Mesothelial cell of epicardium (in vitro differentiated cells): ENCODE measurements around the gene MYO16. TPM values are rescaled to one million over a fixed set of nuclear protein-coding genes. Genes with fewer than 3 reads are reported as not detected.

ENCODE experiments used
- DNase-seq, 2 experiments: peaks; one replicate each; pipeline ENCODE4 v3.0.0; 2021; ENCODE audit warnings: low spot score in 2 of 2; ENCODE audit not compliant: unreplicated experiment in 2 of 2
- H3K27ac Mint-ChIP-seq: 2 replicates; pipeline ENCODE4 v1.8.0; 2021; ENCODE audit warnings: mixed read lengths
- H3K27me3 Mint-ChIP-seq: 2 replicates; pipeline ENCODE4 v1.8.0; 2021; ENCODE audit warnings: low read depth, mixed read lengths
- H3K36me3 Mint-ChIP-seq: 2 replicates; pipeline ENCODE4 v1.8.0; 2021; ENCODE audit warnings: mixed read lengths
- H3K4me1 Mint-ChIP-seq: 2 replicates; pipeline ENCODE4 v1.8.0; 2021; ENCODE audit warnings: mixed read lengths
- H3K4me3 Mint-ChIP-seq: 2 replicates; pipeline ENCODE4 v1.8.0; 2021; ENCODE audit warnings: mild to moderate bottlenecking, moderate library complexity, mixed read lengths
- H3K9me3 Mint-ChIP-seq: 2 replicates; pipeline ENCODE4 v1.8.0; 2021; ENCODE audit warnings: mixed read lengths
- CTCF ChIP-seq: fragments of 200-600 bp; sonication (generic); IDR thresholded peaks from one replicate; pipeline ENCODE4 v1.5.0; 2021; ENCODE audit warnings: antibody characterized with exemption; ENCODE audit not compliant: unreplicated experiment
- total RNA-seq: library from RNA; stranded (reverse); gene quantifications from 3 replicates; pipeline ENCODE4 v1.2.1, GENCODE V29; 2021

MYO16 gene
- total RNA-seq, 1 donor from 2014 or later, result 0.07 TPM

DNA sequence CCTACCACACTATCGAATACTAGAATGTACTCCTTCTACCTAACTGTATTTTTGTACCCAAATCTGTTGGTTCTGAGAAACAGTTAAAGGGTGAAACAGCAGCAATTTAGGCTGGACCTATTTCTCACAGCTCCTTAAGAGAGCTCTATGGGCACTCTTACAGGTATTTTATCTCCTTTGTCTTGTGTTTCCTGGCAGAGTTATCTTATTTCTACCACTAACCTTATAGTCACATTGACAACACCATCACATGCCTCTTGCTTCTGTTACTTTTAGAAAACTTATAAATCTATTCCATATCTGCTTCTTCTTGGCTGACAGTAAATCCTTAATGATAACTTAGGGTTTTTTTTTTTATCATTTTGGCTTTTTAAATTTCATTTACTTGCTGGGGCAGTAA lies 130.7 kb downstream of the MYO16 start:
- H3K9me3 Mint-ChIP-seq, result peaks cover 5% of the 10 kb centered on the region
- no peaks in the 10 kb centered on the region for H3K36me3 Mint-ChIP-seq
- no peak for DNase-seq

GRCh38 chr13:108760541-108760940 lies 131.1 kb downstream of the MYO16 start:
- DNase-seq, result no peak
- H3K4me1 Mint-ChIP-seq, result no peaks in the 10 kb centered on the region
- no peak for TF ChIP-seq CTCF
- H3K27ac Mint-ChIP-seq, result no peak overlapping the region
- no peaks in the 10 kb centered on the region for H3K36me3 Mint-ChIP-seq
- H3K4me3 Mint-ChIP-seq, result no peak overlapping the region
- H3K9me3 Mint-ChIP-seq, result peaks cover 5% of the 10 kb centered on the region
- H3K27me3 Mint-ChIP-seq, result no peaks in the 10 kb centered on the region

More for the DNA sequence above, 130.7 kb downstream of the MYO16 start:
- TF ChIP-seq CTCF, result no peak
- Mint-ChIP-seq H3K4me1 (peaks cover under 1% of the 10 kb centered on the region), H3K4me3 (no peak overlapping the region), H3K27ac (no peak overlapping the region), H3K27me3 (no peaks in the 10 kb centered on the region)

DNA sequence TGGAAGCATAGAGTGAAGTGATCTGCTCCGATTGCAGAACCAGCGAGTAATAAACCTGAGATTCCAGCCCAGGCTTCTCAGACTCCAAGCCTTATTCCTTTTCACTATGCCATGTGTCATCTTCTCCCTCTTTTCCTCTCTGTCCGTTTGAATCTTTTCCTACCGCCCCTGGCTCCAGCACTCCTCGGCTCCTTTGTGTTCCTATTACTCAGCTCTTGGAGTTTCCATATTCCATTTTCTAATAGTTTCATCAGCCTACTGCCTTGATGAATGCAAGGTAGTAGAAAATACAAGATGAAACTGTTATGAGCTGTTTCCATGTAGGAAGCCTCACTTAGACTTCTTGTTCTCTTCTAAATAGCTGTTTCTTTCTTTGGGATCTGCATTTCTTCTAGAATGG lies 138.6 kb downstream of the MYO16 start:
- DNase-seq, result no peak
- H3K27ac Mint-ChIP-seq, result no peak overlapping the region
- TF ChIP-seq CTCF, result no peak
- peaks cover 7% of the 10 kb centered on the region for H3K4me1 Mint-ChIP-seq
- H3K4me3 Mint-ChIP-seq, result no peak overlapping the region
- no peaks in the 10 kb centered on the region for H3K36me3 Mint-ChIP-seq
- no peaks in the 10 kb centered on the region for H3K9me3 Mint-ChIP-seq
- H3K27me3 Mint-ChIP-seq, result no peaks in the 10 kb centered on the region

GRCh38 chr13:108769213-108770070 lies 140.0 kb downstream of the MYO16 start:
- Mint-ChIP-seq H3K27me3 (no peaks in the 10 kb centered on the region), H3K4me1 (peaks cover 7% of the 10 kb centered on the region), H3K9me3 (no peaks in the 10 kb centered on the region), H3K4me3 (no peak overlapping the region), H3K36me3 (no peaks in the 10 kb centered on the region), H3K27ac (no peak overlapping the region)
- TF ChIP-seq CTCF, result no peak
- no peak for DNase-seq

- TF ChIP-seq CTCF, result no peak
These were observed 146.2 kb downstream of the MYO16 start for GRCh38 chr13:108775597-108775996.

More at GRCh38 chr13:108775597-108775996, 146.2 kb downstream of the MYO16 start:
- H3K36me3 Mint-ChIP-seq, result no peaks in the 10 kb centered on the region
- H3K4me3 Mint-ChIP-seq, result no peak overlapping the region
- no peaks in the 10 kb centered on the region for H3K9me3 Mint-ChIP-seq
- H3K27ac Mint-ChIP-seq, result no peak overlapping the region
- H3K27me3 Mint-ChIP-seq, result no peaks in the 10 kb centered on the region
- peaks cover 10% of the 10 kb centered on the region for H3K4me1 Mint-ChIP-seq
- no peak for DNase-seq
